Colonic mucosa (tissue), 4 donors: ENCODE data around the gene SLC26A2. TPM values are rescaled to one million over a fixed set of nuclear protein-coding genes. Genes with fewer than 3 reads are reported as not detected.
A peak's percentile ranks its signal among the peaks of the same experiment; 100 is the strongest.

Source experiments
- DNase-seq: peaks from one replicate; pipeline ENCODE4 v3.0.0-alpha.2; 2020
- H3K27ac ChIP-seq: fragments of 200-600 bp; one replicate; pipeline ENCODE4 v1.8.0; 2021
- H3K27me3 ChIP-seq: fragments of 200-600 bp; one replicate; pipeline ENCODE4 v1.8.0; 2021
- H3K36me3 ChIP-seq: fragments of 200-600 bp; one replicate; pipeline ENCODE4 v1.8.0; 2021
- H3K4me1 ChIP-seq: fragments of 200-600 bp; one replicate; pipeline ENCODE4 v1.8.0; 2021; ENCODE audit warnings: mild to moderate bottlenecking
- H3K4me3 ChIP-seq: fragments of 200-600 bp; one replicate; pipeline ENCODE4 v1.8.0; 2021
- H3K9ac ChIP-seq, 2 donors: one replicate each; pipeline ENCODE4 v1.7.0; 2013; ENCODE audit warnings: control low read depth in 2 of 2, low read depth in 2 of 2, low read length in 2 of 2
- H3K9me3 ChIP-seq: fragments of 200-600 bp; one replicate; pipeline ENCODE4 v1.8.0; 2021
- CTCF ChIP-seq: fragments of 200-600 bp; IDR thresholded peaks from one replicate; pipeline ENCODE4 v1.8.0; 2022; ENCODE audit warnings: antibody characterized with exemption, mild to moderate bottlenecking
- intact Hi-C: fragments of 100-400 bp; cut with DNase I; formaldehyde crosslinking; loops from one replicate; pipeline ENCODE4 v1.14.1; 2022
- total RNA-seq, 2 donors: library from RNA; stranded (reverse); fragmentation: NEBNext Ultra II Directional in 1 of 2; extraction: Animal tissue kit (Norgen Biotek cat#: 25700) in 1 of 2; gene quantifications; one replicate each; pipeline ENCODE4 v1.2.1, GENCODE V29; 2021
- donor health status: healthy.
- donor health status: DM: no; HTN: no; CAD: no.
- donor health status: DM: no; HTN: no; CAD: no.

The SLC26A2 gene
- total RNA-seq, 2 donors from 2014 or later: 339 to 770 TPM

GRCh38 chr5:149981206-149981605, 20.6 kb downstream of the SLC26A2 start:
- intact Hi-C loops: no loop called here

GRCh38 chr5:149982505-149982904, 21.9 kb downstream of the SLC26A2 start:
- TF ChIP-seq CTCF: no peak
- Histone ChIP-seq H3K4me3 (no peak overlapping the region), H3K27me3 (no peaks in the 10 kb centered on the region), H3K36me3 (no peaks in the 10 kb centered on the region), H3K4me1 (no peaks in the 10 kb centered on the region), H3K9ac (no peak overlapping the region), H3K27ac (no peak overlapping the region), H3K9me3 (no peaks in the 10 kb centered on the region)
- intact Hi-C loops: no loop called here
- no peak for DNase-seq

More at GRCh38 chr5:149981206-149981605, 20.6 kb downstream of the SLC26A2 start:
- TF ChIP-seq CTCF: no peak
- no peaks in the 10 kb centered on the region for H3K9me3 ChIP-seq
- H3K27ac ChIP-seq: no peak overlapping the region
- peaks cover 3% of the 10 kb centered on the region for H3K4me1 ChIP-seq
- no peak overlapping the region for H3K4me3 ChIP-seq
- no peaks in the 10 kb centered on the region for H3K27me3 ChIP-seq
- H3K36me3 ChIP-seq: no peaks in the 10 kb centered on the region
- no peak for DNase-seq
- H3K9ac ChIP-seq: no peak overlapping the region

- H3K4me1 ChIP-seq: no peaks in the 10 kb centered on the region
- no peak overlapping the region for H3K27ac ChIP-seq
- no peak for DNase-seq
- H3K4me3 ChIP-seq: no peak overlapping the region
- intact Hi-C loops: no loop called here
- no peak overlapping the region for H3K9ac ChIP-seq
- no peaks in the 10 kb centered on the region for H3K27me3 ChIP-seq
- no peak for TF ChIP-seq CTCF
- no peaks in the 10 kb centered on the region for H3K9me3 ChIP-seq
- H3K36me3 ChIP-seq: no peaks in the 10 kb centered on the region
Measured at GRCh38 chr5:149988126-149988525, 27.6 kb downstream of the SLC26A2 start.

- H3K4me1 ChIP-seq: no peaks in the 10 kb centered on the region
- no peaks in the 10 kb centered on the region for H3K36me3 ChIP-seq
- peak; percentile 86 for DNase-seq
- no peak overlapping the region for H3K27ac ChIP-seq
- H3K4me3 ChIP-seq: no peak overlapping the region
- intact Hi-C loops: loop anchor here (5.0 kb wide), 2 partner anchors 153 to 353 kb away; no protein-coding TSS in a partner anchor
- no peak overlapping the region for H3K9ac ChIP-seq
- TF ChIP-seq CTCF: peak; percentile 87
- H3K27me3 ChIP-seq: no peaks in the 10 kb centered on the region
- H3K9me3 ChIP-seq: no peaks in the 10 kb centered on the region
Measured at GRCh38 chr5:149990518-149991376, 30.2 kb downstream of the SLC26A2 start.

GRCh38 chr5:149993471-149993870, 32.9 kb downstream of the SLC26A2 start:
- Histone ChIP-seq H3K27ac (no peak overlapping the region), H3K36me3 (no peaks in the 10 kb centered on the region), H3K27me3 (no peaks in the 10 kb centered on the region), H3K4me1 (no peaks in the 10 kb centered on the region), H3K4me3 (no peak overlapping the region), H3K9me3 (no peaks in the 10 kb centered on the region), H3K9ac (no peak overlapping the region)
- DNase-seq: no peak
- TF ChIP-seq CTCF: no peak
- intact Hi-C loops: loop anchor here (5.0 kb wide), 2 partner anchors 156 to 356 kb away; no protein-coding TSS in a partner anchor
